ENCODE results near the gene FOXL3. TPM values are rescaled to one million over a fixed set of nuclear protein-coding genes. Genes with fewer than 3 reads are reported as not detected.
"Not testable (repeated sequence)": the region's sequence is repeated elsewhere in the genome, so short reads cannot be mapped to it uniquely, and the experiment has no call there.

Gene FOXL3
- total RNA-seq, 1 donor from 2014 or later, result not detected

GRCh38 chr7:332646-333392 is 42.8 kb downstream of the FOXL3 start:
- Mint-ChIP-seq H3K4me3 (no peak overlapping the region), H3K4me1 (no peaks in the 10 kb centered on the region), H3K27ac (no peak overlapping the region), H3K36me3 (ENCODE audit: low read depth) (no peaks in the 10 kb centered on the region), H3K9me3 (no peaks in the 10 kb centered on the region), H3K27me3 (peaks cover 16% of the 10 kb centered on the region)
- ChIA-PET POLR2A (no interaction called here), CTCF (interaction anchor here (0.7 to 1.0 kb wide), 2 partner anchors 438 to 543 kb away, joined by 3 read pairs; no protein-coding TSS in a partner anchor)
- no peak for TF ChIP-seq CTCF (IDR thresholded peaks at IDR 0.05)
- intact Hi-C loops (cut with micrococcal nuclease), result loop anchor here (1.0 to 10.0 kb wide), 3 partner anchors 192 to 441 kb away; no protein-coding TSS in a partner anchor
- ATAC-seq (ENCODE audit: low read depth) (peak; percentile 81), DNase-seq (peak; percentile 73)

- H3K27ac Mint-ChIP-seq, result no peak overlapping the region
- no peaks in the 10 kb centered on the region for H3K9me3 Mint-ChIP-seq
- DNase-seq (no peak), ATAC-seq (ENCODE audit: low read depth) (no peak)
- peaks cover 12% of the 10 kb centered on the region for H3K27me3 Mint-ChIP-seq
- TF ChIP-seq CTCF (IDR thresholded peaks at IDR 0.05), result no peak
- CTCF ChIA-PET, result interaction anchor here (0.7 to 1.0 kb wide), 2 partner anchors 437 to 542 kb away, joined by 3 read pairs; no protein-coding TSS in a partner anchor
- intact Hi-C loops (cut with micrococcal nuclease), result loop anchor here (2.0 to 10.0 kb wide), 2 partner anchors 191 to 303 kb away; no protein-coding TSS in a partner anchor
- no peak overlapping the region for H3K4me3 Mint-ChIP-seq
- no peaks in the 10 kb centered on the region for H3K36me3 Mint-ChIP-seq (ENCODE audit: low read depth)
- no peaks in the 10 kb centered on the region for H3K4me1 Mint-ChIP-seq
- POLR2A ChIA-PET, result no interaction called here
These were observed 43.4 kb downstream of the FOXL3 start for GRCh38 chr7:333393-333764.

DNA sequence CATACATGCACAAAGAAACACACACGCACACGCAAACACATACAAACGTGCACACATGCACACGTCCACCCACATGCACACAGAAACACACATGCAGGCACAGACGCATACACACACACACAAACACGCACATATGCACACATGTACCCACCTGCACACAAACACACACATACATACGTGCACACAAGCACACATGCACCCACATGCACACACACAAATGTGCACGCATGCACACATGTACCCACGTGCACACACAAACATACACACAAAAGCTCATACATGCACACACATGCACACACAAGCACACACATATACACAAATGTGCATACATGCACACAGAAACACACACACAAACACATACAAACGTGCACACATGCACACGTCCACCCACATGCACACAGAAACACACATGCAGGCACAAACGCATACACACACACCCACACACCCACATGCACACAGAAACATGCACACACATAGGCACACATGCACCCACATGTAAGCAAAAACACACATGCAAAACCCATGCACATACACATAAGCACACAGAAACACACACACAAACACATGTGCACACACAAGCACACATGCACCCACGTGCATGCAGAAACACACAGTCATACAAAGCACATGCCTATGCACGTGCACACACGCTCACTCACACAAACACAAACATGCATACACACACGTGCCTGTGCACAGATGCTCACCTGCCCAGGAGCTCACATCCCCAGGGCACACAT is 44.8 kb downstream of the FOXL3 start:
- ATAC-seq (ENCODE audit: low read depth) (no peak), DNase-seq (no peak)
- intact Hi-C loops (cut with micrococcal nuclease), result loop anchor here (10.0 kb wide), 1 partner anchor 190 kb away; no protein-coding TSS in a partner anchor
- Mint-ChIP-seq H3K36me3 (ENCODE audit: low read depth) (no peaks in the 10 kb centered on the region), H3K27me3 (peaks cover 12% of the 10 kb centered on the region), H3K4me1 (no peaks in the 10 kb centered on the region), H3K4me3 (no peak overlapping the region), H3K9me3 (no peaks in the 10 kb centered on the region), H3K27ac (no peak overlapping the region)
- ChIA-PET POLR2A (no interaction called here), CTCF (no interaction called here)
- no peak for TF ChIP-seq CTCF (IDR thresholded peaks at IDR 0.05)

DNA sequence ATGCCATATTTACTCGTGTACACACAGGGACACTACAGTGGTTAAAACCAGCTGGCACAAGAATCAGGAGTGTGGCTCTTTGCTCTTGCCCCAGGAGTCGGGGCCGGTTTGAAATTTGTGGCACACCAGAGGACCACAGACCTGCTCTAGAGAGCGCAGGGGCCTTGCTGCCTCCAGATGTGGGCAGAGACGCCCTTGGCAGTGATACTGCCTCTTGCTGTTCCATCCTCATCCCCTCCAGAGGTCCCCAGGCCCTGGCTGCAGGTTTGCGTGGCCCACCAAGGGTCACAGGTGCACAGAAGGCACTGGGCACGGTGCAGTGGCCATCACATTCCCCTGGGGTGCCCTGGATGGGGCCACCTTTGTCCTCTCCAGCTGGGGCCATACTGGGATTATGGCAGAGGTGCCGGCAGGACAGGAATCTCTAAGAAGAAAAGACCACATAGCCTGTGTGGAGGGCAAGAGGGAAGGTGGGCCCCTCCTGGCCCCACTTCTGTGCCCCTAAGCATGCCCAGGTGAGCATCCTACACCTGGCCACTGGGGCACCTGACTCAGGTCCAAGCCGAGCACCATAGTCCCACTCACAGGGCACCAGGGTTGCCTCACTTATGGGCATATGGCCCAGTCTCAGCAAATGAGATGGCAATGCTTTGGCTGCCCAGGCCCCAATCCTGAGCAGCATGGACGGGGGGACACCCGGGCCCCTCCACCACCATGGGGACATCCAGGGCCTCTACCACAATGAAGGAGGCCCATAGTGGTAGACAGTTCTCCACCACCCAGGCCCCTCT is 45.6 kb downstream of the FOXL3 start:
- no peak overlapping the region for H3K27ac Mint-ChIP-seq

DNA sequence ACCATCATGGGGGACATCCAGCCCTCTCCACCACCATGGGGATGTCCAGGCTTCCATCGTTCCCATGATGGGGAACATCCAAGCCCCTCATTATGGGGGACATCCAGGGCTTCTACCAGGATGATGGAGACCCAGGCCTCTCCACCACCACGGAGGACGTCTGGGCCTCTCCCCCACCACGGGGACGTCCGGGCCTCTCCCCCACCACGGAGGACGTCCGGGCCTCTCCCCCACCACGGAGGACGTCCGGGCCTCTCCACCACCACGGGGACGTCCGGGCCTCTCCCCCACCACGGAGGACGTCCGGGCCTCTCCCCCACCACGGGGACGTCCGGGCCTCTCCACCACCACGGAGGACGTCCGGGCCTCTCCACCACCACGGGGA is 46.2 kb downstream of the FOXL3 start:
- H3K27ac Mint-ChIP-seq; H3K4me1 Mint-ChIP-seq; DNase-seq; H3K36me3 Mint-ChIP-seq (ENCODE audit: low read depth); CTCF ChIA-PET; H3K27me3 Mint-ChIP-seq; H3K9me3 Mint-ChIP-seq; POLR2A ChIA-PET; ATAC-seq (ENCODE audit: low read depth); H3K4me3 Mint-ChIP-seq: not testable (repeated sequence)
- intact Hi-C loops (cut with micrococcal nuclease), result loop anchor here (10.0 kb wide), 1 partner anchor 189 kb away; no protein-coding TSS in a partner anchor

More for the DNA sequence above, 45.6 kb downstream of the FOXL3 start:
- Mint-ChIP-seq H3K27me3 (peaks cover 8% of the 10 kb centered on the region), H3K9me3 (no peaks in the 10 kb centered on the region), H3K4me1 (no peaks in the 10 kb centered on the region), H3K36me3 (ENCODE audit: low read depth) (no peaks in the 10 kb centered on the region), H3K4me3 (no peak overlapping the region)
- TF ChIP-seq CTCF (IDR thresholded peaks at IDR 0.05), result no peak
- ChIA-PET POLR2A (no interaction called here), CTCF (no interaction called here)
- intact Hi-C loops (cut with micrococcal nuclease), result loop anchor here (10.0 kb wide), 1 partner anchor 189 kb away; no protein-coding TSS in a partner anchor
- ATAC-seq (ENCODE audit: low read depth), result no peak
- DNase-seq, result no peak
